Dendritic cell treated with granulocyte-macrophage colony-stimulating factor and Interleukin-4, amounts not matched to agents 40 ng/mL and 50 ng/mL, for 4 days (primary cell): Measurements from ENCODE around the gene TTLL9.
"Not testable (repeated sequence)": the region's sequence is repeated elsewhere in the genome, so short reads cannot be mapped to it uniquely, and the experiment has no call there.

Source experiments
- H3K27ac Mint-ChIP-seq: one replicate; pipeline ENCODE4 v1.8.0; 2022; ENCODE audit warnings: mild to moderate bottlenecking, mixed read lengths
- H3K27me3 Mint-ChIP-seq: one replicate; pipeline ENCODE4 v1.8.0; 2022; ENCODE audit warnings: mild to moderate bottlenecking, mixed read lengths
- H3K36me3 Mint-ChIP-seq: one replicate; pipeline ENCODE4 v1.8.0; 2022; ENCODE audit warnings: low read depth, mixed read lengths
- H3K4me1 Mint-ChIP-seq: one replicate; pipeline ENCODE4 v1.8.0; 2022; ENCODE audit warnings: low read depth, mixed read lengths
- H3K4me3 Mint-ChIP-seq: one replicate; pipeline ENCODE4 v1.8.0; 2022; ENCODE audit warnings: mild to moderate bottlenecking, moderate library complexity, mixed read lengths
- H3K9me3 Mint-ChIP-seq: one replicate; pipeline ENCODE4 v1.8.0; 2022; ENCODE audit warnings: mixed read lengths
- intact Hi-C: fragments of 100-400 bp; cut with micrococcal nuclease; formaldehyde crosslinking; loops from one replicate; pipeline ENCODE4 v1.15.0; 2022

The TTLL9 gene

GRCh38 chr20:31869942-31870725, at the start of gene TTLL9, which contains the start of gene DUSP15:
Gene TTLL9, plus strand, starts transcription at chr20:31870634. Its CDS starts 493 bp downstream, at chr20:31871127.
Gene DUSP15, minus strand, starts transcription at chr20:31870527. Its CDS starts 190 bp downstream, at chr20:31870337.
- peak within 1 kb of the TSS; percentile 78 for H3K4me3 Mint-ChIP-seq
- intact Hi-C loops: no loop called here
- H3K27ac Mint-ChIP-seq: peak within 1 kb of the TSS; percentile 54
- peaks cover 5% of the 10 kb centered on the region for H3K36me3 Mint-ChIP-seq
- H3K9me3 Mint-ChIP-seq: no peaks in the 10 kb centered on the region
- H3K4me1 Mint-ChIP-seq: peaks cover 23% of the 10 kb centered on the region
- peaks cover 53% of the 10 kb centered on the region for H3K27me3 Mint-ChIP-seq

DNA sequence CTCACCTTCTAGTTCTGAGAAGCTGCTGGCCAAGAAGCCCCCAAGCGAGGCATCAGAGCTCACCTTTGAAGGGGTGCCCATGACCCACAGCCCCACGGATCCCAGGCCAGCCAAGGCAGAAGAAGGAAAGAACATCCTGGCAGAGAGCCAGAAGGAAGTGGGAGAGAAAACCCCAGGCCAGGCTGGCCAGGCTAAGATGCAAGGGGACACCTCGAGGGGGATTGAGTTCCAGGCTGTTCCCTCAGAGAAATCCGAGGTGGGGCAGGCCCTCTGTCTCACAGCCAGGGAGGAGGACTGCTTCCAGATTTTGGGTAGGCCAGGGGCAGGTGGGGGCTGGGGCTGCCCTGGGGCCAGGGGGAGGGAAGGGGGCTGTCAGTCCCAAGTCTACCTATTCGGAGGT, 49.0 kb upstream of the TTLL9 start:
- Mint-ChIP-seq H3K4me1 (no peaks in the 10 kb centered on the region), H3K9me3 (no peaks in the 10 kb centered on the region), H3K27me3 (peaks cover 12% of the 10 kb centered on the region), H3K36me3 (no peaks in the 10 kb centered on the region), H3K4me3 (no peak overlapping the region), H3K27ac (no peak overlapping the region)
- intact Hi-C loops: no loop called here

GRCh38 chr20:31822421-31823330, 47.8 kb upstream of the TTLL9 start:
- Mint-ChIP-seq H3K36me3 (no peaks in the 10 kb centered on the region), H3K27me3 (peaks cover 12% of the 10 kb centered on the region), H3K27ac (no peak overlapping the region), H3K9me3 (no peaks in the 10 kb centered on the region), H3K4me1 (no peaks in the 10 kb centered on the region), H3K4me3 (no peak overlapping the region)
- intact Hi-C loops: loop anchor here (1.0 kb wide), 2 partner anchors 24 to 209 kb away; no protein-coding TSS in a partner anchor

- H3K36me3 Mint-ChIP-seq: no peaks in the 10 kb centered on the region
- peaks cover 12% of the 10 kb centered on the region for H3K27me3 Mint-ChIP-seq
- H3K27ac Mint-ChIP-seq: no peak overlapping the region
- H3K4me1 Mint-ChIP-seq: no peaks in the 10 kb centered on the region
- intact Hi-C loops: loop anchor here (1.0 kb wide), 1 partner anchor 23 kb away; no protein-coding TSS in a partner anchor
- H3K9me3 Mint-ChIP-seq: no peaks in the 10 kb centered on the region
- H3K4me3 Mint-ChIP-seq: no peak overlapping the region
These were observed 46.9 kb upstream of the TTLL9 start for GRCh38 chr20:31823360-31824124.

- intact Hi-C loops: no loop called here
- peaks cover 13% of the 10 kb centered on the region for H3K27me3 Mint-ChIP-seq
- H3K4me1 Mint-ChIP-seq: no peaks in the 10 kb centered on the region
- H3K9me3 Mint-ChIP-seq: no peaks in the 10 kb centered on the region
- H3K27ac Mint-ChIP-seq: no peak overlapping the region
- H3K36me3 Mint-ChIP-seq: no peaks in the 10 kb centered on the region
- H3K4me3 Mint-ChIP-seq: no peak overlapping the region
These were observed 46.3 kb upstream of the TTLL9 start for GRCh38 chr20:31824125-31824485.

- no peak overlapping the region for H3K27ac Mint-ChIP-seq
- H3K27me3 Mint-ChIP-seq: peaks cover 13% of the 10 kb centered on the region
- H3K9me3 Mint-ChIP-seq: no peaks in the 10 kb centered on the region
- no peak overlapping the region for H3K4me3 Mint-ChIP-seq
- intact Hi-C loops: no loop called here
- H3K36me3 Mint-ChIP-seq: no peaks in the 10 kb centered on the region
- H3K4me1 Mint-ChIP-seq: no peaks in the 10 kb centered on the region
These were observed 45.7 kb upstream of the TTLL9 start for GRCh38 chr20:31824554-31825313.

- intact Hi-C loops: no loop called here
- Mint-ChIP-seq H3K27ac (no peak overlapping the region), H3K4me3 (no peak overlapping the region), H3K36me3 (no peaks in the 10 kb centered on the region), H3K4me1 (no peaks in the 10 kb centered on the region), H3K27me3 (peaks cover 13% of the 10 kb centered on the region), H3K9me3 (no peaks in the 10 kb centered on the region)
These were observed 44.4 kb upstream of the TTLL9 start for GRCh38 chr20:31826074-31826473.

DNA sequence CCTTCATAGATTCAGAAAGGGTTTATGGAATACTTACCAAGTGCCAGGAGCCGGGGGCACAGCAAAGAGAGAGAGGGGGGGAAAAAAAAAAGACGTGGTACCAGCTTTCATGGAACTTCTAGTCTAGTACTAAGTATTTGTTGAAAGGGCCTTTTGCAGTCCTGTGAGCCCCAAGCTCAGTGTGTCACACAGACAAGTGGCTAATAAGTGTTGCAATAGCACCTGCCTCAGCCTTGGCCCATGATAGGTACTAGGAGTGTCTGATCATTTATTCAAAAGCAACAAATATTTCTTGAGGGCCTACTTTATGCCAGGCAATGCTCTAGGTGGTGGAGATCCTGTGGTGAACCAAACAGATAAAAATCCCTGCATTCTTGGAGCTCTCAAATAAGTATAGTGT, 43.4 kb upstream of the TTLL9 start:
- Mint-ChIP-seq H3K9me3 (no peaks in the 10 kb centered on the region), H3K4me3 (no peak overlapping the region), H3K27me3 (peaks cover 16% of the 10 kb centered on the region), H3K4me1 (no peaks in the 10 kb centered on the region), H3K27ac (no peak overlapping the region), H3K36me3 (no peaks in the 10 kb centered on the region)
- intact Hi-C loops: no loop called here

GRCh38 chr20:31828016-31828415, 42.4 kb upstream of the TTLL9 start:
- H3K27ac Mint-ChIP-seq, intact Hi-C loops, H3K36me3 Mint-ChIP-seq, H3K9me3 Mint-ChIP-seq, H3K4me1 Mint-ChIP-seq, H3K4me3 Mint-ChIP-seq: not testable (repeated sequence)
- H3K27me3 Mint-ChIP-seq: peaks cover 15% of the 10 kb centered on the region

DNA sequence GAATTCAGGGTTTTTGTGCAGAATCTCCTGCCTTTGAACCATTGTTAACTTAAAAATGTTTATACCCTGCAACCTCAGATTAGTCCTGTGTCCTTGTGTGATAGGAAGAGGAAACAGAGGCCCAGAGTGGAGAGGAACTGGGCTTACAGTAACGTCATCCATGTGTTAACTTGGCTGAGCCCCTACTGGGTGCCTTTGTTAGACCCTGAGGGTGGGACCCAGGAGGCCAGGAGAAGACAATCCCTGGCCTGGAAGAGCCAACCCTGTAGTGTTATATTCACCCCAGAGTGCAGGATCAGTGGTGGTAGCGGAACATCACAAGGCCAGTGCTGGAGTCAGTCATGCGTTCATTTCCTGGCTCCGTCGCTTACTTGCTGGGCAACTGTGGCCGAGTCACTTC, 40.7 kb upstream of the TTLL9 start:
- Mint-ChIP-seq H3K27ac (no peak overlapping the region), H3K36me3 (no peaks in the 10 kb centered on the region), H3K27me3 (peaks cover 27% of the 10 kb centered on the region), H3K9me3 (no peaks in the 10 kb centered on the region), H3K4me3 (no peak overlapping the region), H3K4me1 (peaks cover 5% of the 10 kb centered on the region)
- intact Hi-C loops: no loop called here

GRCh38 chr20:31830406-31830981, 39.9 kb upstream of the TTLL9 start:
- H3K9me3 Mint-ChIP-seq: no peaks in the 10 kb centered on the region
- H3K27ac Mint-ChIP-seq: no peak overlapping the region
- H3K27me3 Mint-ChIP-seq: peaks cover 35% of the 10 kb centered on the region
- H3K4me1 Mint-ChIP-seq: peaks cover 13% of the 10 kb centered on the region
- intact Hi-C loops: no loop called here
- H3K4me3 Mint-ChIP-seq: no peak overlapping the region
- no peaks in the 10 kb centered on the region for H3K36me3 Mint-ChIP-seq

DNA sequence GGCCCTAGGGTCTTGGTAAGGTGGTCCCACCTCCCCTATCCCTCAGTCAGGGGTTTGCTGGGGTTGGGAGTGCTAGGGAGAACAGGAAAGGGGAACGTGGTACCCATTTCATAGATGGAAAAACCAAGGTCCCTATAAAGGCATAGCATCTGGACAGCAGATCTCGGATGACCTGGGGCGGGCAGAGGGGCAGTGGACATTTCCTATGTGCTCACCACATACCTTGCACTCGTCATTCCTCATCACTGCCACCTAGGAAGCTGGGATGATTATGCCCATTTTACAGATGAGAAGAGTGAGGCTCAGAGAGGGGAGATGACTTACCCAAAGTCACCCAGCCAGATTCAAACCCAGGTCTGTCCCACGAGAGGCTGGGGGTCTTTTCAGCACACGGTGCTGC, 39.2 kb upstream of the TTLL9 start:
- Mint-ChIP-seq H3K4me1 (peaks cover 20% of the 10 kb centered on the region), H3K4me3 (no peak overlapping the region), H3K27me3 (peaks cover 37% of the 10 kb centered on the region), H3K27ac (no peak overlapping the region), H3K9me3 (no peaks in the 10 kb centered on the region), H3K36me3 (no peaks in the 10 kb centered on the region)
- intact Hi-C loops: no loop called here

DNA sequence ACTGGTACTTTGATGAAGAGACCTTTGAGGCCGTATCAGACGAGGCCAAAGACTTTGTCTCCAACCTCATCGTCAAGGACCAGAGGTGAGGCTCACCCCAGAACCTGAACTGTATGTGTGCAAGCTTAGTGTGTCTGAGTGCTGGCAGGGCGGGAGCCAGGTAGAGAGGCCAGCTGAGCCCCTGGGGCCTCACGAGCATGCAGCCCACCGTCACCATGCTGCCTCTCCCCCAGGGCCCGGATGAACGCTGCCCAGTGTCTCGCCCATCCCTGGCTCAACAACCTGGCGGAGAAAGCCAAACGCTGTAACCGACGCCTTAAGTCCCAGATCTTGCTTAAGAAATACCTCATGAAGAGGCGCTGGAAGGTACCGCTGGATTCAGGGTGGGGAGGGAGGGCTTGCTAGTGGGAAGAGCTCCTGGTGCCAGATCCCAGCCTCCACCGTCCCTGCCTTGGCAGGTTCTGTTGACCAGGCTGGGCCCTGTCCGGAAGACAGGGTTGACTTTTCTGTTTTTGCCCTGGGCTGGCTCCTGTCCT, 38.6 kb upstream of the TTLL9 start:
- Mint-ChIP-seq H3K4me1 (peaks cover 26% of the 10 kb centered on the region), H3K4me3 (no peak overlapping the region), H3K27me3 (peaks cover 40% of the 10 kb centered on the region), H3K9me3 (no peaks in the 10 kb centered on the region), H3K36me3 (no peaks in the 10 kb centered on the region), H3K27ac (no peak overlapping the region)
- intact Hi-C loops: no loop called here
